B cell (primary cell): ENCODE data around the gene GNAS.

Experiments used
- EZH2 ChIP-seq: IDR thresholded peaks from 2 replicates; pipeline ENCODE4 v1.6.1; 2012; ENCODE audit warnings: borderline replicate concordance, low read depth, mild to moderate bottlenecking, moderate library complexity, low read length; ENCODE audit not compliant: insufficient read depth, poor library complexity, severe bottlenecking
- TF ChIP-seq, protein P1 (sequence below): fragments of 200-600 bp; IDR thresholded peaks from one replicate; pipeline ENCODE4 v1.8.0; 2022; ENCODE audit warnings: antibody characterized with exemption, mild to moderate bottlenecking

DNA sequence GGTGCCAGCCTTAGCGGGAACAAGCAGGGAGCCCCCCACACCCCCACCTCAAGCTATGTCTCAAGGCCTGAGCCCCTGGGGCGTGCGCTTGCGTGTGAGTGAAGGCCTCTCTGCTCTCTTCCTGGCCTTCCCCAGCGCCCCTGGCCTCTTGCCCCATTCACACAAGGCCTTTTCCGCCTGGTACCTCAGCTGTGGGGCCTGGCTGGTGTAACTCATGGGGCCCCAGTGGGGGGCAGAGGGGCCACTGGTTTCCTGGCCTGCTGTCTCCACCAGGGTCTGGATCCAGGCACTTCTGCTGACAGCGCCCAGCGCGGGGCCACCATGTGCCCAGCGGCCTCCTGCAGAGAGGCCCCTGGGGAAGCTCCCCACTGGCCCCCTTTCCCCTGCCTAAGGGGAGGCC is 36.5 kb upstream of the GNAS start:
- TF ChIP-seq, protein P1, sequence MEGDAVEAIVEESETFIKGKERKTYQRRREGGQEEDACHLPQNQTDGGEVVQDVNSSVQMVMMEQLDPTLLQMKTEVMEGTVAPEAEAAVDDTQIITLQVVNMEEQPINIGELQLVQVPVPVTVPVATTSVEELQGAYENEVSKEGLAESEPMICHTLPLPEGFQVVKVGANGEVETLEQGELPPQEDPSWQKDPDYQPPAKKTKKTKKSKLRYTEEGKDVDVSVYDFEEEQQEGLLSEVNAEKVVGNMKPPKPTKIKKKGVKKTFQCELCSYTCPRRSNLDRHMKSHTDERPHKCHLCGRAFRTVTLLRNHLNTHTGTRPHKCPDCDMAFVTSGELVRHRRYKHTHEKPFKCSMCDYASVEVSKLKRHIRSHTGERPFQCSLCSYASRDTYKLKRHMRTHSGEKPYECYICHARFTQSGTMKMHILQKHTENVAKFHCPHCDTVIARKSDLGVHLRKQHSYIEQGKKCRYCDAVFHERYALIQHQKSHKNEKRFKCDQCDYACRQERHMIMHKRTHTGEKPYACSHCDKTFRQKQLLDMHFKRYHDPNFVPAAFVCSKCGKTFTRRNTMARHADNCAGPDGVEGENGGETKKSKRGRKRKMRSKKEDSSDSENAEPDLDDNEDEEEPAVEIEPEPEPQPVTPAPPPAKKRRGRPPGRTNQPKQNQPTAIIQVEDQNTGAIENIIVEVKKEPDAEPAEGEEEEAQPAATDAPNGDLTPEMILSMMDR: no peak
- no peak for TF ChIP-seq EZH2
